Liver (tissue), 9 donors: ENCODE measurements around the gene PTPN18. TPM values are rescaled to one million over a fixed set of nuclear protein-coding genes. Genes with fewer than 3 reads are reported as not detected.

Experiments
- DNase-seq: peaks from one replicate; pipeline ENCODE4 v3.0.0-alpha.2; 2017; ENCODE audit warnings: low spot score
- H3K27ac ChIP-seq, 2 donors: one replicate each; pipeline ENCODE4 v1.7.0; 2013; ENCODE audit warnings: inconsistent platforms in 2 of 2, low read length in 2 of 2, control low read depth in 1 of 2, low read depth in 1 of 2, mild to moderate bottlenecking in 1 of 2
- H3K27me3 ChIP-seq, 4 donors: one replicate each; pipeline versions ENCODE4 v1.6.1 to v1.7.0; 2013; ENCODE audit warnings: low read length in 3 of 4, inconsistent platforms in 1 of 4, mild to moderate bottlenecking in 1 of 4, moderate library complexity in 1 of 4; ENCODE audit not compliant: control insufficient read depth in 4 of 4, insufficient read depth in 4 of 4
- H3K36me3 ChIP-seq, 4 donors: one replicate each; pipeline versions ENCODE4 v1.6.1 to v1.7.0; 2013; ENCODE audit warnings: low read length in 3 of 4, mild to moderate bottlenecking in 3 of 4, low read depth in 1 of 4, moderate library complexity in 1 of 4; ENCODE audit not compliant: control insufficient read depth in 4 of 4, insufficient read depth in 3 of 4
- H3K4me1 ChIP-seq, 4 donors: one replicate each; pipeline versions ENCODE4 v1.6.1 to v1.7.0; 2013; ENCODE audit warnings: low read length in 3 of 4, mild to moderate bottlenecking in 3 of 4, moderate library complexity in 1 of 4; ENCODE audit not compliant: control insufficient read depth in 4 of 4, insufficient read depth in 4 of 4
- H3K4me3 ChIP-seq, 3 donors: one replicate each; pipeline versions ENCODE4 v1.6.1 to v1.7.0; 2013; ENCODE audit warnings: low read length in 3 of 3, control low read depth in 1 of 3, low read depth in 1 of 3, mild to moderate bottlenecking in 1 of 3
- H3K9ac ChIP-seq, 2 donors: one replicate each; pipeline ENCODE4 v1.7.0; 2013; ENCODE audit warnings: low read length in 2 of 2, mild to moderate bottlenecking in 2 of 2, moderate library complexity in 2 of 2, control low read depth in 1 of 2, low read depth in 1 of 2
- H3K9me3 ChIP-seq, 4 donors: one replicate each; pipeline versions ENCODE4 v1.6.1 to v1.7.0; 2013; ENCODE audit warnings: low read length in 3 of 4; ENCODE audit not compliant: control insufficient read depth in 4 of 4
- EGR1 ChIP-seq, 2 donors: IDR thresholded peaks; 2 replicates each; pipeline ENCODE4 v1.6.1; 2016 to 2018; ENCODE audit warnings: antibody characterized with exemption in 2 of 2, low read depth in 2 of 2
- FOXA1 ChIP-seq: IDR thresholded peaks from 2 replicates; pipeline ENCODE4 v1.6.1; 2016; ENCODE audit warnings: antibody characterized with exemption
- GABPA ChIP-seq, 2 donors: IDR thresholded peaks in 1 of 2; conservative IDR thresholded peaks in 1 of 2; 2 replicates each; pipeline ENCODE4 v1.6.1; 2016; ENCODE audit warnings: antibody characterized with exemption in 2 of 2, mild to moderate bottlenecking in 1 of 2, moderate library complexity in 1 of 2
- JUND ChIP-seq, 2 donors: IDR thresholded peaks; 2 replicates each; pipeline ENCODE4 v1.6.1; 2016; ENCODE audit warnings: antibody characterized with exemption in 2 of 2
- NR2F2 ChIP-seq: IDR thresholded peaks from 2 replicates; pipeline ENCODE4 v1.6.1; 2016; ENCODE audit warnings: antibody characterized with exemption
- RAD21 ChIP-seq, 2 donors: IDR thresholded peaks; 2 replicates each; pipeline ENCODE4 v1.6.1; 2016; ENCODE audit warnings: antibody characterized with exemption in 2 of 2, mild to moderate bottlenecking in 2 of 2
- TAF1 ChIP-seq: conservative IDR thresholded peaks from 2 replicates; pipeline ENCODE4 v1.6.1; 2016; ENCODE audit warnings: antibody characterized with exemption, mild to moderate bottlenecking
- YY1 ChIP-seq: IDR thresholded peaks from 2 replicates; pipeline ENCODE4 v1.6.1; 2016; ENCODE audit warnings: antibody characterized with exemption, mild to moderate bottlenecking
- WGBS: extraction: QIAGEN DNeasy Blood & Tissue Kit; methylation state at CpG from one replicate; pipeline ENCODE4 v1.1.7; 2013; 5-methylcytosine and 5-hydroxymethylcytosine counted together
- polyA plus RNA-seq, 2 donors: library from polyadenylated mRNA; stranded (reverse) in 1 of 2; unstranded in 1 of 2; fragments of 200-250 nt in 1 of 2; fragments of >200 nt in 1 of 2; fragmentation: Nextera tagmentation in 1 of 2; extraction: Ambion mirVana in 1 of 2; gene quantifications; one replicate each; pipeline versions ENCODE4 v1.2.1 to v1.2.3, GENCODE V29; 2013 to 2015
- total RNA-seq, 2 donors: library from RNA; depleted of rRNA; stranded (reverse); fragments of >200 nt; gene quantifications; one replicate each; pipeline ENCODE4 v1.2.3, GENCODE V29; 2014
- TF ChIP-seq, protein P1 (sequence below): IDR thresholded peaks from 2 replicates; pipeline ENCODE4 v1.6.1; 2016; ENCODE audit warnings: antibody characterized with exemption, mild to moderate bottlenecking
- donor health status: healthy.
- donor health status: healthy.
- donor health status: healthy.
- donor health status: healthy.
- donor health status: healthy.

PTPN18 gene
- total and polyA plus RNA-seq, 4 donors = 14.0 to 28.6 (median 16.7) TPM

DNA sequence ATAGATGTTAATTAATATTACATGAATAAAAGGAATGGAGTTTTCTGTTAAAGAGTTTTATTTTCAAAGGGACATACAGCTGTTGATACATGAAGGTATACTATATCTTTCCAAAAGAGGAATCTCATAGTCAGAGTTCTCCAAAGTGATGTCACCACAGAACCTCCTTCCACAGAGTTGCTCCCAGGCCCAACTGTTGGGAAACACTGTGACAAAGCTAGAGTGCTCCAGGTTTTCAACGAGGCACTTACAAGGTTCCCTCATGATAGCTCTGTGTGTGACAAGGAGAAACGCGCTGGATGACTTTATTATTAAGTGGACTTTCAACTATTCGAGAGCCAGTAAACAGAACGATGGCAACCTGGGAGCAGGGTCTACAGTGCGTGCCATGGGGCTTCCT is 33.5 kb downstream of the PTPN18 start:
- H3K4me3 ChIP-seq = no peak overlapping the region
- no peak overlapping the region for H3K27ac ChIP-seq
- 93% methylated on average over 6 of the region's 6 CpGs for WGBS
- H3K27me3 ChIP-seq = no peaks in the 10 kb centered on the region
- H3K9ac ChIP-seq = no peak overlapping the region
- no peaks in the 10 kb centered on the region for H3K9me3 ChIP-seq
- no peaks in the 10 kb centered on the region for H3K36me3 ChIP-seq
- no peak for DNase-seq
- TF ChIP-seq GABPA (IDR thresholded peaks at IDR 0.05 in 1 of 2, conservative IDR thresholded peaks at IDR 0.05 in 1 of 2) = no peak
- no peak for TF ChIP-seq TAF1
- no peak for TF ChIP-seq YY1
- peaks cover 3 to 17% (median 10%) of the 10 kb centered on the region in 4 donors for H3K4me1 ChIP-seq

GRCh38 chr2:130389783-130390182 is 33.9 kb downstream of the PTPN18 start:
- Histone ChIP-seq H3K27me3 (no peaks in the 10 kb centered on the region), H3K4me1 (peaks cover 3 to 17% (median 10%) of the 10 kb centered on the region in 4 donors), H3K4me3 (no peak overlapping the region), H3K36me3 (no peaks in the 10 kb centered on the region), H3K9ac (no peak overlapping the region), H3K27ac (no peak overlapping the region), H3K9me3 (no peaks in the 10 kb centered on the region)
- WGBS = 89% methylated on average over 3 of the region's 3 CpGs
- DNase-seq = no peak
- TF ChIP-seq EGR1 (IDR thresholded peaks at IDR 0.05; ENCODE audit: low read depth in 2 of 2) (no peak), JUND (IDR thresholded peaks at IDR 0.05) (no peak)

DNA sequence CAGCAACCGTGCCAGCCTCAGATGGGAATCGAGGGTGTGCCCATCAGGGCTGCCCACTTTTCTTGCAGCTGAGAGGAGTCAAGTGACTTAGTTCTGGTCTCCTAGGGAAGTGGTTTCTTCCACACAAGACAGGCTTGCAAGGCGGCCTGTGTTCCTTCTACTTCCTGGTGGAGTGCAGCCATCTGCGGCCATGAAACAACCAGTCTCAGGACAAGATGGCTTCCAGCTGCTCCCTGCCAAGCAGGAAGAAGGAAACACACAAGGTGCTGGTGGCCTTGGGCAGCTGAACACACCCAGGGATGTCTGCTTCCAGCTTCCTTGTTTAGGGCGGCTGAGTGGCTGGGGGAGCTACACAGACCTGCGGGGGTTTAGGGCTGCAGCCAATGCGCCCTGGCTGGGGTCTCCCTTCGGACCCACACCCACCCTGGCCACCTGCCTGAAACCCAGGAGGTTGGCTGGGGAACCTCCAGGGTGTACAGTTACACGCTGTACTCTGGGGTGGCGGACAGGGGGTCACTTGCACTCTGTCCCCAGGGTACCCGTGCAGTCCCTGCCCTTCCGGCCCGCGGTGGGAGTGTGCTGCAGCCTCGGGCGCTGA is 34.7 kb downstream of the PTPN18 start:
- Histone ChIP-seq H3K36me3 (no peaks in the 10 kb centered on the region), H3K27me3 (no peaks in the 10 kb centered on the region), H3K9me3 (no peaks in the 10 kb centered on the region), H3K4me3 (peak overlapping the region; percentile 59 to 81 (median 79)), H3K27ac (peak overlapping the region; percentile 93 to 96), H3K4me1 (peaks cover 3 to 17% (median 10%) of the 10 kb centered on the region in 4 donors), H3K9ac (peak overlapping the region in 1 of 2 donors; percentile 71)
- DNase-seq = no peak
- 47% methylated on average over 16 of the region's 16 CpGs for WGBS
- TF ChIP-seq YY1 (peak; percentile 56), GABPA (IDR thresholded peaks at IDR 0.05 in 1 of 2, conservative IDR thresholded peaks at IDR 0.05 in 1 of 2) (no peak)

- WGBS = 2% methylated on average over 59 of the region's 59 CpGs
- Histone ChIP-seq H3K9ac (peak overlapping the region; percentile 55 to 71), H3K27ac (peak overlapping the region; percentile 93 to 96), H3K27me3 (no peaks in the 10 kb centered on the region), H3K36me3 (no peaks in the 10 kb centered on the region), H3K4me1 (peaks cover 3 to 17% (median 10%) of the 10 kb centered on the region in 4 donors), H3K4me3 (peak overlapping the region; percentile 59 to 81 (median 79)), H3K9me3 (no peaks in the 10 kb centered on the region)
- DNase-seq = peak; percentile 77
- TF ChIP-seq, protein P1, sequence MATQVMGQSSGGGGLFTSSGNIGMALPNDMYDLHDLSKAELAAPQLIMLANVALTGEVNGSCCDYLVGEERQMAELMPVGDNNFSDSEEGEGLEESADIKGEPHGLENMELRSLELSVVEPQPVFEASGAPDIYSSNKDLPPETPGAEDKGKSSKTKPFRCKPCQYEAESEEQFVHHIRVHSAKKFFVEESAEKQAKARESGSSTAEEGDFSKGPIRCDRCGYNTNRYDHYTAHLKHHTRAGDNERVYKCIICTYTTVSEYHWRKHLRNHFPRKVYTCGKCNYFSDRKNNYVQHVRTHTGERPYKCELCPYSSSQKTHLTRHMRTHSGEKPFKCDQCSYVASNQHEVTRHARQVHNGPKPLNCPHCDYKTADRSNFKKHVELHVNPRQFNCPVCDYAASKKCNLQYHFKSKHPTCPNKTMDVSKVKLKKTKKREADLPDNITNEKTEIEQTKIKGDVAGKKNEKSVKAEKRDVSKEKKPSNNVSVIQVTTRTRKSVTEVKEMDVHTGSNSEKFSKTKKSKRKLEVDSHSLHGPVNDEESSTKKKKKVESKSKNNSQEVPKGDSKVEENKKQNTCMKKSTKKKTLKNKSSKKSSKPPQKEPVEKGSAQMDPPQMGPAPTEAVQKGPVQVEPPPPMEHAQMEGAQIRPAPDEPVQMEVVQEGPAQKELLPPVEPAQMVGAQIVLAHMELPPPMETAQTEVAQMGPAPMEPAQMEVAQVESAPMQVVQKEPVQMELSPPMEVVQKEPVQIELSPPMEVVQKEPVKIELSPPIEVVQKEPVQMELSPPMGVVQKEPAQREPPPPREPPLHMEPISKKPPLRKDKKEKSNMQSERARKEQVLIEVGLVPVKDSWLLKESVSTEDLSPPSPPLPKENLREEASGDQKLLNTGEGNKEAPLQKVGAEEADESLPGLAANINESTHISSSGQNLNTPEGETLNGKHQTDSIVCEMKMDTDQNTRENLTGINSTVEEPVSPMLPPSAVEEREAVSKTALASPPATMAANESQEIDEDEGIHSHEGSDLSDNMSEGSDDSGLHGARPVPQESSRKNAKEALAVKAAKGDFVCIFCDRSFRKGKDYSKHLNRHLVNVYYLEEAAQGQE = peak; percentile 92
- TF ChIP-seq RAD21 (IDR thresholded peaks at IDR 0.05) (no peak), YY1 (peak; percentile 80), TAF1 (peak; percentile 54), FOXA1 (no peak), NR2F2 (peak; percentile 8)
These were observed 35.4 kb downstream of the PTPN18 start for GRCh38 chr2:130391058-130391871.
